H1 (cell line): ENCODE measurements around the gene PARG. TPM values are rescaled to one million over a fixed set of nuclear protein-coding genes. Genes with fewer than 3 reads are reported as not detected.
"Not testable (repeated sequence)": the region's sequence is repeated elsewhere in the genome, so short reads cannot be mapped to it uniquely, and the experiment has no call there.

ENCODE experiments used
- CTCF ChIA-PET: fragments of 300-600 bp; sonication (Branson Sonifier 250); formaldehyde crosslinking; loops from one replicate; lab custom pipeline; 2021; ENCODE audit not compliant: partially characterized antibody; lab: Charles Lee
- POLR2A ChIA-PET: fragments of 300-600 bp; sonication (Branson Sonifier 250); formaldehyde crosslinking; loops from one replicate; lab custom pipeline; 2021; ENCODE audit warnings: inconsistent platforms; ENCODE audit not compliant: partially characterized antibody; lab: Charles Lee
- DNase-seq, 2 experiments: peaks; one replicate each; pipeline versions ENCODE4 v3.0.0 to v3.0.0-alpha.2; 2010 to 2022; ENCODE audit warnings: low spot score in 2 of 2, low read depth in 1 of 2, mixed read lengths in 1 of 2
- FAIRE-seq: peaks from 2 replicates; lab custom pipeline; 2011; peaks lifted over from hg19 to GRCh38; lab: Jason Lieb, UNC
- H2AFZ ChIP-seq: 2 replicates; pipeline ENCODE4 v1.8.1; 2012; ENCODE audit warnings: low read length, inconsistent platforms
- H2AK5ac ChIP-seq: 2 replicates; pipeline ENCODE4 v1.6.1; 2013; ENCODE audit warnings: low read depth, low read length
- H2BK120ac ChIP-seq: replicated peaks from 2 replicates; pipeline ENCODE3; 2013; ENCODE audit warnings: low read depth, low read length, inconsistent platforms
- H2BK12ac ChIP-seq: 2 replicates; pipeline ENCODE4 v1.6.1; 2013; ENCODE audit warnings: low read depth, low read length
- H2BK15ac ChIP-seq: 2 replicates; pipeline ENCODE4 v1.6.1; 2013; ENCODE audit warnings: low read length
- H2BK20ac ChIP-seq: 2 replicates; pipeline ENCODE4 v1.6.1; 2013; ENCODE audit warnings: low read length
- H2BK5ac ChIP-seq: 2 replicates; pipeline ENCODE4 v1.6.1; 2013; ENCODE audit warnings: low read depth, low read length
- H3K14ac ChIP-seq: 2 replicates; pipeline ENCODE4 v1.6.1; 2013; ENCODE audit warnings: inconsistent platforms; ENCODE audit not compliant: insufficient read length
- H3K18ac ChIP-seq: 2 replicates; pipeline ENCODE4 v1.6.1; 2013; ENCODE audit warnings: low read length; ENCODE audit errors: extremely low read depth
- H3K23ac ChIP-seq: 2 replicates; pipeline ENCODE4 v1.6.1; 2013; ENCODE audit warnings: inconsistent platforms; ENCODE audit not compliant: insufficient read length
- H3K23me2 ChIP-seq: 2 replicates; pipeline ENCODE4 v1.6.1; 2013; ENCODE audit warnings: low read depth, low read length
- H3K27ac ChIP-seq: 2 replicates; pipeline ENCODE4 v1.6.1; 2011; ENCODE audit warnings: low read depth, low read length, inconsistent platforms
- H3K27me3 ChIP-seq, 4 experiments: replicated peaks in 1 of 4; 1 replicate in 1 of 4; 2 replicates in 3 of 4; pipeline versions ENCODE4 v1.6.1 to v1.8.1; 2011 to 2013; ENCODE audit warnings: low read length in 3 of 4, mild to moderate bottlenecking in 3 of 4, inconsistent platforms in 2 of 4, mixed read lengths in 2 of 4, moderate library complexity in 1 of 4; ENCODE audit not compliant: control insufficient read depth in 3 of 4, insufficient read depth in 3 of 4; ENCODE audit errors: extremely low read depth in 1 of 4
- H3K36me3 ChIP-seq, 4 experiments: 2 replicates each; pipeline versions ENCODE4 v1.6.1 to v1.8.1; 2011 to 2013; ENCODE audit warnings: mild to moderate bottlenecking in 4 of 4, low read length in 3 of 4, moderate library complexity in 2 of 4, control low read depth in 1 of 4, inconsistent platforms in 1 of 4; ENCODE audit not compliant: insufficient read depth in 4 of 4, control insufficient read depth in 2 of 4
- H3K4ac ChIP-seq: replicated peaks from 2 replicates; pipeline ENCODE3; 2013; ENCODE audit warnings: low read length, low read depth, mixed read lengths, inconsistent platforms; ENCODE audit not compliant: insufficient read length
- H3K4me1 ChIP-seq, 4 experiments: replicated peaks in 1 of 4; 1 replicate in 1 of 4; 2 replicates in 3 of 4; pipeline versions ENCODE4 v1.6.1 to v1.8.1; 2011 to 2013; ENCODE audit warnings: low read length in 3 of 4, inconsistent platforms in 2 of 4, mixed read lengths in 1 of 4; ENCODE audit not compliant: insufficient read depth in 4 of 4, control insufficient read depth in 3 of 4
- H3K4me2 ChIP-seq, 2 experiments: 2 replicates each; pipeline versions ENCODE4 v1.6.1 to v1.8.1; 2011 to 2013; ENCODE audit warnings: low read depth in 2 of 2, low read length in 2 of 2, control low read depth in 1 of 2, inconsistent platforms in 1 of 2, mild to moderate bottlenecking in 1 of 2; ENCODE audit not compliant: insufficient read depth in 1 of 2
- H3K4me3 ChIP-seq, 4 experiments: fragments of 200-600, 300-600 bp in 1 of 4; sonication (generic), shearing (Covaris generic), sonication (Bioruptor Twin) in 1 of 4; 2 replicates each; pipeline versions ENCODE4 v1.5.1 to v1.8.1; 2011 to 2016; ENCODE audit warnings: low read length in 4 of 4, low read depth in 3 of 4, control low read depth in 2 of 4, inconsistent platforms in 2 of 4, mild to moderate bottlenecking in 2 of 4, mixed read lengths in 1 of 4, moderate library complexity in 1 of 4; ENCODE audit not compliant: insufficient read depth in 2 of 4; ENCODE audit errors: extremely low read depth in 1 of 4
- H3K56ac ChIP-seq: replicated peaks from 2 replicates; pipeline ENCODE3; 2013; ENCODE audit warnings: low read depth, mild to moderate bottlenecking, mixed read lengths, low read length, inconsistent platforms; ENCODE audit not compliant: insufficient read length
- H3K79me1 ChIP-seq: 2 replicates; pipeline ENCODE4 v1.6.1; 2013; ENCODE audit warnings: low read depth, low read length, control low read depth
- H3K79me2 ChIP-seq, 2 experiments: 2 replicates each; pipeline versions ENCODE4 v1.6.1 to v1.8.1; 2012 to 2013; ENCODE audit warnings: low read length in 2 of 2, mild to moderate bottlenecking in 2 of 2, inconsistent platforms in 1 of 2; ENCODE audit not compliant: insufficient read depth in 2 of 2, control insufficient read depth in 1 of 2
- H3K9ac ChIP-seq, 4 experiments: replicated peaks in 1 of 4; 1 replicate in 1 of 4; 2 replicates in 3 of 4; pipeline versions ENCODE4 v1.6.1 to v1.8.1; 2011 to 2013; ENCODE audit warnings: low read depth in 3 of 4, low read length in 3 of 4, control low read depth in 2 of 4, mild to moderate bottlenecking in 2 of 4, moderate library complexity in 2 of 4, inconsistent platforms in 1 of 4; ENCODE audit errors: extremely low read depth in 1 of 4
- H3K9me3 ChIP-seq, 2 experiments: 2 replicates each; pipeline versions ENCODE4 v1.6.1 to v1.8.1; 2012 to 2013; ENCODE audit warnings: mild to moderate bottlenecking in 2 of 2, moderate library complexity in 2 of 2, control low read depth in 1 of 2, inconsistent platforms in 1 of 2, low read depth in 1 of 2, low read length in 1 of 2, mixed read lengths in 1 of 2; ENCODE audit not compliant: insufficient read depth in 2 of 2
- H4K20me1 ChIP-seq, 2 experiments: replicated peaks in 1 of 2; 2 replicates each; pipeline versions ENCODE3 to v1.8.1; 2011 to 2013; ENCODE audit warnings: inconsistent platforms in 2 of 2, low read length in 2 of 2, mild to moderate bottlenecking in 1 of 2; ENCODE audit not compliant: insufficient read depth in 2 of 2, control insufficient read depth in 1 of 2
- H4K5ac ChIP-seq: 2 replicates; pipeline ENCODE4 v1.6.1; 2013; ENCODE audit warnings: low read length, low read depth, mixed read lengths, inconsistent platforms; ENCODE audit not compliant: insufficient read length
- H4K8ac ChIP-seq: 2 replicates; pipeline ENCODE4 v1.8.0; 2013; ENCODE audit warnings: mild to moderate bottlenecking, moderate library complexity, low read length, inconsistent platforms; ENCODE audit not compliant: insufficient read depth; ENCODE audit errors: extremely low read depth
- H4K91ac ChIP-seq: replicated peaks from 2 replicates; pipeline ENCODE3; 2013; ENCODE audit warnings: low read length, mixed read lengths, inconsistent platforms; ENCODE audit not compliant: insufficient read length
- WGBS, 2 experiments: shearing (Covaris generic) in 1 of 2; methylation state at CpG; one replicate each; pipeline versions ENCODE4 v1.1.6 to v1.1.7; 2013 to 2015; ENCODE audit warnings: low lambda C conversion rate in 2 of 2, mixed read lengths in 2 of 2, inconsistent platforms in 1 of 2, low coverage in 1 of 2, missing lambda C conversion rate in 1 of 2; ENCODE audit not compliant: insufficient replicate concordance in 2 of 2, insufficient coverage in 1 of 2, insufficient read length in 1 of 2; ENCODE audit errors: extremely low coverage in 1 of 2, missing lambda C conversion rate in 1 of 2; 5-methylcytosine and 5-hydroxymethylcytosine counted together
- polyA plus RNA-seq, 7 experiments: library from polyadenylated mRNA; depleted of rRNA in 3 of 7; stranded (reverse) in 5 of 7; unstranded in 2 of 7; fragments of >200 nt in 5 of 7; fragments of 200-250 nt in 2 of 7; gene quantifications; 1 replicate in 5 of 7; 2 replicates in 1 of 7; 4 replicates in 1 of 7; pipeline versions ENCODE4 v1.2.1 to v1.2.3, GENCODE V29; 2011 to 2013; ENCODE audit warnings: missing spikeins in 2 of 7, mixed read lengths in 2 of 7
- total RNA-seq: library from RNA; stranded (reverse); fragmentation: NEBNext Ultra II Directional; extraction: Animal tissue kit (Norgen Biotek cat#: 25700); gene quantifications from 2 replicates; pipeline ENCODE4 v1.2.1, GENCODE V29; 2021

Gene PARG
- total and polyA plus RNA-seq, 2 of the 8 experiments (the other 6 are each of a cell fraction or from before 2014, with no cell fraction given), result 13.3 to 56.2 TPM

DNA sequence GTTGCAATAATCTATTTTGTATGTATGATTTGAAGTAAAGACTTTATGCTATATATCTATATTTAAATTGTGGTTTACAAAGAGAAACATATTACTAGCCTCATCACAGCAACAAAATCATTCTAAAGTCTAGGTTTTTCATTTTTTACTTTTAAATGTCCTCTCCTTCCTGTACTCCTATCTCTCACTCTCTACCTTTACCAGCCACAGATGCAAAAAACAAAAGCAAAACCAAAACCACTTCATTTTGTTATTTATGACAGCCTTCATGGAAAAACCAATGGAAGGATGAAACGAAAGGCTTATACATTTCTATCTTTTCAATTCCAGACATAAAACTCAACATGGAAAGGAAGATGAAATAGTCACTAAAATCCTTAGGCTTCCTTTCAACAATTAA lies 31.5 kb downstream of the PARG start:
- H4K5ac ChIP-seq, H3K9me3 ChIP-seq, H4K91ac ChIP-seq, H3K23ac ChIP-seq, POLR2A ChIA-PET, H3K79me2 ChIP-seq, H2BK120ac ChIP-seq, CTCF ChIA-PET, H3K4me2 ChIP-seq, H3K27me3 ChIP-seq, FAIRE-seq, H3K14ac ChIP-seq, H3K4me1 ChIP-seq, H3K79me1 ChIP-seq, H3K36me3 ChIP-seq, H2AFZ ChIP-seq, H4K8ac ChIP-seq, H3K18ac ChIP-seq, H2BK20ac ChIP-seq, H3K9ac ChIP-seq, H3K4me3 ChIP-seq, H2BK15ac ChIP-seq, DNase-seq, H3K27ac ChIP-seq, H2AK5ac ChIP-seq, H2BK5ac ChIP-seq, H3K56ac ChIP-seq, H3K23me2 ChIP-seq, H4K20me1 ChIP-seq, H2BK12ac ChIP-seq, H3K4ac ChIP-seq: not testable (repeated sequence)
- no CpG with 5 or more reads among the region's 1 CpG for WGBS, 2 experiments

DNA sequence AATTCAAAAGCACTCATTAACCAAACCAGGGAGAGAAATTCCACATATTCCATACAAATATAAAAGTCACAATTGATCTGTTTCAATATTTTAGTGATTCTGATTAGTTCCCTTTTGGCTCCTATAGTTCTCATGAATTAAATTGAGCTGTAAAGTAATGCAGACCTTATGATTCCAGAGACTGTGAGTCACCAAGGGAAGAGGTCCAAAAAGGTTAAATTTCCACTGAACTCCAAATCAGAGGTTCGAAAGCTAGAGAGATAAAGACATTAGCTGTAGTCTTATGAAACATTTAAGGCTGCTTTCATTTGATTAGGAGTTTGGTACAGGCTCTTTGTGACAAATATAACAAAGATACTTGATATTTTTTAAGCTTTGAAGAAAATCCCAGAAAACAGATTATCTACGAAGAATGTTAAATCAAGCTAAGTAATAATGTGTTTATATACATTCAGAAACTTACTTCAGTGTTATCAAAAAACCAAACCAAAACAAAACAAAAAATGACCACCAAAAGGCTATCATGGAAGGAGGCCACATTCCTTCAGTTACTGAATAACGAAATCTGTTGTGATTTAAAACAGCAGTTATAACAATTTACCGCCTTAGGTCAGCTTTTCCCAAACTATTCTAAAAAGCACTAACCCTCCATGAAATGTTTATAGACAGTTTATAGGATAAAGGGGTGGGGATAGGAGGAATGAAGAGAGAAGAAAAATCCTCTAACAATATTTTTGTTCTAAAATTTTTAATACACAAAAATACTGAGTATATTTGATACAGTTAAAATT lies 33.3 kb downstream of the PARG start:
- H3K23me2 ChIP-seq, DNase-seq, H3K27me3 ChIP-seq, H3K14ac ChIP-seq, H3K9me3 ChIP-seq, H3K23ac ChIP-seq, H2BK120ac ChIP-seq, H3K79me1 ChIP-seq, H3K9ac ChIP-seq, H2BK12ac ChIP-seq, H3K56ac ChIP-seq, H4K5ac ChIP-seq, H3K18ac ChIP-seq, FAIRE-seq, H3K4me2 ChIP-seq, H3K27ac ChIP-seq, H2BK15ac ChIP-seq, H3K4ac ChIP-seq, POLR2A ChIA-PET, H2BK5ac ChIP-seq, H3K79me2 ChIP-seq, H2AFZ ChIP-seq, CTCF ChIA-PET, H4K8ac ChIP-seq, H3K4me3 ChIP-seq, H3K36me3 ChIP-seq, H4K20me1 ChIP-seq, H2BK20ac ChIP-seq, H2AK5ac ChIP-seq, H4K91ac ChIP-seq, H3K4me1 ChIP-seq: not testable (repeated sequence)
- WGBS, 2 experiments, result 92% methylated on average over 4 of the region's 4 CpGs; no CpG with 5 or more reads in 1 of the 2 experiments
